Memory B cell (primary cell): Measurements from ENCODE around the gene MRPL55.

ENCODE experiments used
- ATAC-seq: fragments of 150-1000 bp; cut with Tn5 transposase; 2 replicates; pipeline ENCODE4 v1.10.0; 2021; ENCODE audit warnings: low read depth, mild to moderate bottlenecking, moderate library complexity
- DNase-seq, 2 donors: peaks; one replicate each; pipeline ENCODE4 v3.0.0; 2022; ENCODE audit warnings: low spot score in 2 of 2
- H3K27ac Mint-ChIP-seq: one replicate; pipeline ENCODE4 v1.8.0; 2022; ENCODE audit warnings: mild to moderate bottlenecking, moderate library complexity, mixed read lengths
- H3K27me3 Mint-ChIP-seq: one replicate; pipeline ENCODE4 v1.8.0; 2022; ENCODE audit warnings: mixed read lengths
- H3K36me3 Mint-ChIP-seq: one replicate; pipeline ENCODE4 v1.8.0; 2022; ENCODE audit warnings: mild to moderate bottlenecking, mixed read lengths
- H3K4me1 Mint-ChIP-seq: one replicate; pipeline ENCODE4 v1.8.0; 2022; ENCODE audit warnings: mixed read lengths
- H3K4me3 Mint-ChIP-seq: one replicate; pipeline ENCODE4 v1.8.0; 2022; ENCODE audit warnings: mild to moderate bottlenecking, moderate library complexity, mixed read lengths
- H3K9me3 Mint-ChIP-seq: one replicate; pipeline ENCODE4 v1.8.0; 2022; ENCODE audit warnings: mixed read lengths

MRPL55 gene

DNA sequence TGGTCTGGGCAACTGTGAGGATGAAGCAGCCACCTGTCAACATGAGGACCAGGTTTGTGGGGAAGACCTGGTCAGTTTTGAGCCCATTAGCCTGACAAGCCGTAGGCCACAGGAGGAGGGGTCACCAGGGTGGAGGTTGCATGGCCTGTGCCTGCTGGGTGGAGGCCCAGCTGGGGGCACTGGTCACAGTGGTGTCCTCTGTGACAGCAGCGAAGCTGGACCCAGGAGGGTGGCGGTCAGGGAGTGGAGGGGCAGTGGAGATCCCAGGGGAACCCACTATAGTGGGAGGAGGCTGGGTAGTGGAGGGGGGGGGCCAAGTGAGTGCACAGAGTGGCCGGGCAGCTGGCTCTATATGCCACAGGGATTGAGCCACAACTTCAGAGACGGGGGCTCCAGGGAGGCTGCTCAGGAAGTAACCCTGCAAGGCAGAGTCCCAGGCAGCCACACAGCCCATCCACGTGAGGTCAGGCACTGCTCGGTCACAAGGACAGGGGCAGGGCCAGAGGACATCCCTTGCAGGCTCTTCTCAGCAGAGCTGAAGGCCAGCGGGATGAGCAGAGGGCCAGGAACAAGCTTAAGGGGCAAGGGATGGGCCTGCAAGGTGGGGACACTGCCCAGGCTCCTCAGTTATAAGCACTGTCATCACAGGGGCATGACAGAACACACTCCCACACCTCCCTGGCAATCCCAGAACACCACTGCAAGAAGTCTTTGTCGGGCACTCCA is 3.7 kb downstream of the MRPL55 start:
- H3K4me3 Mint-ChIP-seq, result no peak overlapping the region
- peaks cover 37% of the 10 kb centered on the region for H3K4me1 Mint-ChIP-seq
- DNase-seq, result no peak
- H3K27ac Mint-ChIP-seq, result no peak overlapping the region
- no peak for ATAC-seq
- no peaks in the 10 kb centered on the region for H3K9me3 Mint-ChIP-seq
- peaks cover 6% of the 10 kb centered on the region for H3K36me3 Mint-ChIP-seq
- no peaks in the 10 kb centered on the region for H3K27me3 Mint-ChIP-seq

DNA sequence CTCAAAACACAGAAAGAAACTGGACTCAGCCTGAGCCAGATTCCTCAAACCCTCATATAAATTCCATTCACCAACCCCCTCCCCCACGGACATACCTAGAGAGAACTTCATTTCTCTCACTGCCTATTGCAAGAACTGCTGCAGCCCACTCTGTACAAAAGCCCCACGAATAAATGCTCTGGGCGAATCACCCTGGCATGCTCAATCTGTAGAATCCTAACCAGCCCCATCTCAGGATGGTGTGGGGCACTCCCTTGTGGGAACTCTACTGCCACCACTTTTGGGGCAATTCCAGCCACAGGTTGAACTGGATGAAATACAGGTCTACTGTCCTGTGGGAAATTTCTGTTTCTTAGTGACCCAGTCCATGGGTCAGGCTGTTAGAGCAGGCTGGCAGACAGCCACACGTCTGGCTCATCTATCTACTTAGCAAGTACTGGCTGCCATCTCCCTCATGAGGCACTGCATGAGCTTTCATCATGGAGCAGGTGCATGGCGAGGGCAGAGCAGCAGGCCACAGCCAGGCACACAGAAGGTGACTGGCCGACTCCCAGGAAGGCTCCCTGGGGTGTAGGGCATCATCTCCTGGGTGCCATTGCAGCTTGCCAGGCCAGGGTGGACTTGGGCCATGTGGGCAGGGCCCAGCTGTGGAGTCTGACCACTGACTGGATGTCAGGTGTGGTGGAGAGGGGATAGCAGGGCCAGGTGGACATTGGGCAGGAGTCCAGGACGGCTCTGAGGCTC is 4.4 kb downstream of the MRPL55 start:
- Mint-ChIP-seq H3K27me3 (no peaks in the 10 kb centered on the region), H3K36me3 (peaks cover 6% of the 10 kb centered on the region), H3K4me1 (peaks cover 31% of the 10 kb centered on the region), H3K9me3 (no peaks in the 10 kb centered on the region), H3K27ac (no peak overlapping the region), H3K4me3 (peak overlapping the region; percentile 97)
- ATAC-seq, result no peak
- no peak for DNase-seq

DNA sequence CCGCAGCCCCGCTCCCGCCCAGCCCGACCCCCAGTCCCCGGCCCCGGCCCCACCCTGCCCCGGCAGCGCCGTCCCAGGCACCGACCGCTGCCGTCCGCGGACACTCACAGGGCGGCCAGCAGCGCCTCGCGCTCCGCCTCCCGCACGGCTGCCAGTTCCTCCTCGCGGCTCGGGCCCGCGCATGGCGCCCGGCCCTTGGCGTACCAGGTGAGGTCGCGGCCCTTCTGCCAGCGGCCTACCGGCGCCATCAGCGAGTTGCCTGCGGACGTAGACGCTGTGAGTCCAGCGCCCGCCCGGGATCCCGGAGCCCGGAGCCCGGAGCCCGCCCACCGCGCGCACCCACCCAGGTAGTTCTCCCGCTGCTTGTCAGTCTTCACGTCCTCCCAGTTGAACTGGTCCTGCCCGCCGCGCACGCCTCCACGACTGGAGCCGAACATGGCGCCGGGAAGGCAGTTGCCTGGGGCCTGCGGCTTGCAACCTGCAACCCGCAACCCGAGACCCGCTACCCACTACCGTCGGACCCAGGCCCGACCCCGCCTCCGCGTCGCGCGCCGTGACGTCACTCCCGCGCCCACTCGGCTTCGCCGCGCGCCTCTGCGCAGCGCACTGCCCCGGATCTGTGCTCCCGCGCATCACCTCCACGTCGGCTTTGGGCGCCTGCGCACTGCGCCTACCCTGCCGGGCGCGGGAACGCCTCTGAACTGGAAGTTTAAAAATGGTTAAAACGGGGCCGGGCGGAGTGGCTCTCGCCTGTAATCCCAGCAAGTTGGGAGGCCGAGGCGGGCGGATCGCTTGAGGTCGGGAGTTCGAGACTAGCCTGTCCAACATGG is 6.1 kb downstream of the MRPL55 start, which contains the start of gene C1orf35:
C1orf35 (minus strand) TSS at position 535 of the 830 bp plus-strand sequence; CDS start at position 437, 98 bp downstream.
- peak; percentile 85 for ATAC-seq
- H3K4me1 Mint-ChIP-seq, result peaks cover 19% of the 10 kb centered on the region
- DNase-seq, result peak; percentile 88 to 89
- no peaks in the 10 kb centered on the region for H3K27me3 Mint-ChIP-seq
- H3K36me3 Mint-ChIP-seq, result peaks cover 10% of the 10 kb centered on the region
- peak within 1 kb of the TSS; percentile 97 for H3K4me3 Mint-ChIP-seq
- H3K27ac Mint-ChIP-seq, result peak within 1 kb of the TSS; percentile 96
- no peaks in the 10 kb centered on the region for H3K9me3 Mint-ChIP-seq

DNA sequence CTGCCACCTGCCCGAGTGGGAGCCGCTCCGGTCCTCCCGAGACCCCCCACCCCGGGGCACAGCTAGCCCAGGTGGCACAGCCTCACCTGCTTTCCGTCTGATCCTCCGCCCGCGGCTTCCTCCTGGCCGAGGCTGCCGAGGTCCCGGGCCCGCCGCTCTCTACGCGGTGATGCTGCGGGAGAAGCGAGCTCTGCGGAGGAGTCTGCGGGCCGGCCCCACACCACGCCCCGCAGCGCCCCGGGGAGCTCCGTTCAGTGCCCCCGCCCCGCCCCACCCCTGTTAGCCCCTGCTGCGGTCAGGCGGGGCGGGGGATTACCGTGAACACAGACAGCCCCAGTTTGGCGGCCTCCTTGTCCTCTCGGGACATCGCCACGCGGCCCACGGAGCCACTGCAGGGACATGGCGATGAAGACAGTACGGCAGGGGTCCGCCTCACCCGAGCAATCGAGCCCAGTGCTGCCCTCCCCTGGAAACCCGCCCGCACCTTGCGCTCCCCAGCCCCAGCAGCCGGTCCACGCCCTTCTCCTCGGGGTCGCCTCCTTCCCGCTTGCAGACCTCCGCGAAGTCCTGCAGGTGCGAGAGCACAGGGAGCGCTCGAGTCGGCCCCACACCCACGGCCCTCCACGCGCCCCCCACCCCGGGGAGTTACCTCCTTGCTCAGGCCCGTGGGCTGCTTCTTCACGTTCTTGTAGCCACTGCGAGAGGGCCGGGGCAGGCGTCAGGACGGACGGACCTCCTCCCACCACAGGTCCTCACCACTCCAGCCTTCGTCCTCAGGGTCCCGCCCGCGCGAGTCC is 6.9 kb downstream of the MRPL55 start:
- Mint-ChIP-seq H3K4me1 (peaks cover 21% of the 10 kb centered on the region), H3K36me3 (peaks cover 15% of the 10 kb centered on the region), H3K4me3 (peak overlapping the region; percentile 97), H3K27ac (peak overlapping the region; percentile 84), H3K9me3 (no peaks in the 10 kb centered on the region), H3K27me3 (no peaks in the 10 kb centered on the region)
- no peak for DNase-seq
- peak; percentile 37 for ATAC-seq

DNA sequence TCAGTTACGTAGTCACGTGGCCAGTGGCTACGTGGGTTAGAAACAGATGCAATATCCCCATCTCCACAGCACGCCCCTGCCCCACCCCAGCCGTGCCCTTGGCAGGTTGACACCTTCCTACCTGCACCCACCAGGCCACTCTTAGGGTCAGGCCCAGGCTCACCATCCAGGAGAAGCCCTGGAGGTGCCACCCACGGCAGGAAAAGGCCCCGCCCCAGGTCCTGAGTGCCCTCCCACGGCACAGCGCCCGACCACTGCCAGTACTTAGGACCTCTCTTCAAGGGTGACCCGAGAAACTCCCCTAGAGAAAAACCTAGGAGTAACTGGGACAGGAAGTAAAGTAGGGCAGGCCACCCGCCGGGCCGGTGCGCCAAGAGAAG is 7.5 kb downstream of the MRPL55 start:
- Mint-ChIP-seq H3K4me3 (peak overlapping the region; percentile 97), H3K27me3 (no peaks in the 10 kb centered on the region), H3K9me3 (no peaks in the 10 kb centered on the region), H3K36me3 (peaks cover 11% of the 10 kb centered on the region), H3K27ac (peak overlapping the region; percentile 84), H3K4me1 (peaks cover 21% of the 10 kb centered on the region)
- ATAC-seq (no peak), DNase-seq (no peak)

DNA sequence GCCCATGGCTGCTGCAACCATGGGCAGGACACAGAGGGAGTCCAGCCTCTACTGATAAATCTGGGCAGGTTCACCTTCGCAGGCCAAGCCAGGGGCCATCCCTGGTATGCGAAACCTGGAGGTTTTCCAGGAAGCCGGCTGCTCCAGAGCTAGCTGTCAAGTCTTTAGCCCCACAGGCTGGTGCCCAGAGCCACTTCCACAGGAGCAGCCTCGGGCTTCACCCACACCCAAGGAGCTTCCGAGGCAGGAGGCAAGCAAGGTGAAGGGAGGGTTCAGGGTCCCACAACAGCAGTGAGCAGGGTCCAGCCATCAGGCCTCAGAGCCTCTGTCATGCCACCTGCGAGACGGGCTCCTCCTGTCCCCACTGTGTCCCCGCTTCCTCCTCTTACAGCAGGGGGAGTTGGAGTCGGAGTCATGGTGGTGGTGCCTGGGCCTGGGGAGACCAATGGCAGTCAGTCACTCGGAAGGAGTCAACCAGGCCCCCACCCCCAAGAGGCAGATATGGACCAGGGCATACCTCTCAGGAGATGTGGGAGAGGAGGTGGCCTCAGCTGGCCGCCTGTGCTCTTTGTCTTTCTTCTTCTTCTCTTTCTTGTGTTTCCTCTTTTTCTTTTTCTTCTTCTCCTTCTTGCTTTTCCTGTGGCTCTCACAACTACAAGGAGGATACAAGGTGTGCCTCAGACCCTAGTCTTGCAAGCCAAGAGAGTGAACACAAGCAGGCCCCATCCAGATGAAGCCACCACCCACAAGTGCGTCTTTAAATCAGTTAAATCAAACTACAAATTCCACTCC is 8.1 kb downstream of the MRPL55 start:
- H3K4me1 Mint-ChIP-seq, result peaks cover 21% of the 10 kb centered on the region
- DNase-seq, result no peak
- no peaks in the 10 kb centered on the region for H3K27me3 Mint-ChIP-seq
- ATAC-seq, result no peak
- H3K27ac Mint-ChIP-seq, result peak overlapping the region; percentile 84
- H3K36me3 Mint-ChIP-seq, result peaks cover 11% of the 10 kb centered on the region
- peak overlapping the region; percentile 97 for H3K4me3 Mint-ChIP-seq
- H3K9me3 Mint-ChIP-seq, result no peaks in the 10 kb centered on the region

DNA sequence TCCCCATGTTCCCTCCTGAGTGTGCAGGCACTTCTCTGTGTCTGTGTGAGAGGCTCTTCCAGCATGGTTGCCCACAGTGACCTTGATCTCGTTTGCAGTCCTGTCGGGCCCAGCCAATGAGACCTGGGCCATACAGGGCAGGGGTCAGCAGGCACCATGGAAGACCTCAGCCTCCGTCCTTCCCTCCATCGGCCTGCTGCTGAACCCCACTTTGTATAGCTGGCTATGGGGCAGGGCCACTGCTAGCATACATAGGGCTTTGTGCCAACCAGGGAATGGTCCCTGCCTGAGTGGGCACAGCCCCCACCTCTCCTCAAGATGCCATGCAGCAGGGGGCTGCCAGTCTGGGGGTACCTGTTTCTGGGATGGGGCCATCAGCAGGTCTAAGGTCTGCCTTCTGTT is 9.8 kb downstream of the MRPL55 start:
- Mint-ChIP-seq H3K4me1 (peaks cover 25% of the 10 kb centered on the region), H3K4me3 (no peak overlapping the region), H3K27me3 (no peaks in the 10 kb centered on the region), H3K9me3 (peaks cover 2% of the 10 kb centered on the region), H3K27ac (peak overlapping the region; percentile 48), H3K36me3 (peaks cover 21% of the 10 kb centered on the region)
- DNase-seq (no peak), ATAC-seq (no peak)

DNA sequence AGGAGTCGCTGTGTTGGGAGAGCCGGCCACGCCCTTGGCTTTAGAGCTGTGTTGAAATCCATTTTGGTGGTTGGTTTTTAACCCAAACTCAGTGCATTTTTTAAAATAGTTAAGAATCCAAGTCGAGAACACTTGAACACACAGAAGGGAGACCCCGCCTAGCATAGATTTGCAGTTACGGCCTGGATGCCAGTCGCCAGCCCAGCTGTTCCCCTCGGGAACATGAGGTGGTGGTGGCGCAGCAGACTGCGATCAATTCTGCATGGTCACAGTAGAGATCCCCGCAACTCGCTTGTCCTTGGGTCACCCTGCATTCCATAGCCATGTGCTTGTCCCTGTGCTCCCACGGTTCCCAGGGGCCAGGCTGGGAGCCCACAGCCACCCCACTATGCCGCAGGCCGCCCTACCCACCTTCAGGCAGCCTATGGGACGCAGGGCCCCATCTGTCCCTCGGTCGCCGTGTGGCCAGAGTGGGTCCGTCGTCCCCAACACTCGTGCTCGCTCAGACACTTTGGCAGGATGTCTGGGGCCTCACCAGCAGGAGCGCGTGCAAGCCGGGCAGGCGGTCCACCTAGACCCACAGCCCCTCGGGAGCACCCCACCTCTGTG is 10.7 kb downstream of the MRPL55 start:
- Mint-ChIP-seq H3K4me1 (peaks cover 21% of the 10 kb centered on the region), H3K9me3 (peaks cover 2% of the 10 kb centered on the region), H3K36me3 (peaks cover 26% of the 10 kb centered on the region), H3K27me3 (no peaks in the 10 kb centered on the region), H3K4me3 (no peak overlapping the region), H3K27ac (no peak overlapping the region)
- no peak for ATAC-seq
- DNase-seq, result no peak

DNA sequence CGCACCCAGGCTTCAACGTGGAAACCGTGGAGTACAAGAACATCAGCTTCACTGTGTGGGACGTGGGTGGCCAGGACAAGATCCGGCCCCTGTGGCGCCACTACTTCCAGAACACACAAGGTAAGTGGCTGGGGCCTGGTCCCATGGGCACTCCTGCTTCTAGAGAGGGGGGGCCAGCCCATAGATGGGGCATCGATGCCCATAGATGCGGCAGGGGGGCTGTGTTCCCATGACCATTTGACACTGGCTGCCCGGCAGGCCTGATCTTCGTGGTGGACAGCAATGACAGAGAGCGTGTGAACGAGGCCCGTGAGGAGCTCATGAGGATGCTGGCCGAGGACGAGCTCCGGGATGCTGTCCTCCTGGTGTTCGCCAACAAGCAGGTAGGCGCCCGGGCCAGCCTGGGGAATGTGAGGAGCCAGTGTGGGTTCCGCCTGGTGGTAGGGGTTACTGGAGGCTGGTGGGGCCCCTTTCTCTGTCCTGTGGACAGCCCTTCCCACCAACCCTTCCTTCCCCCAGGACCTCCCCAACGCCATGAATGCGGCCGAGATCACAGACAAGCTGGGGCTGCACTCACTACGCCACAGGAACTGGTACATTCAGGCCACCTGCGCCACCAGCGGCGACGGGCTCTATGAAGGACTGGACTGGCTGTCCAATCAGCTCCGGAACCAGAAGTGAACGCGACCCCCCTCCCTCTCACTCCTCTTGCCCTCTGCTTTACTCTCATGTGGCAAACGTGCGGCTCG is 11.6 kb downstream of the MRPL55 start:
- Mint-ChIP-seq H3K36me3 (peaks cover 26% of the 10 kb centered on the region), H3K27ac (no peak overlapping the region), H3K4me1 (peaks cover 20% of the 10 kb centered on the region), H3K27me3 (no peaks in the 10 kb centered on the region), H3K4me3 (no peak overlapping the region), H3K9me3 (peaks cover 2% of the 10 kb centered on the region)
- no peak for DNase-seq
- no peak for ATAC-seq

DNA sequence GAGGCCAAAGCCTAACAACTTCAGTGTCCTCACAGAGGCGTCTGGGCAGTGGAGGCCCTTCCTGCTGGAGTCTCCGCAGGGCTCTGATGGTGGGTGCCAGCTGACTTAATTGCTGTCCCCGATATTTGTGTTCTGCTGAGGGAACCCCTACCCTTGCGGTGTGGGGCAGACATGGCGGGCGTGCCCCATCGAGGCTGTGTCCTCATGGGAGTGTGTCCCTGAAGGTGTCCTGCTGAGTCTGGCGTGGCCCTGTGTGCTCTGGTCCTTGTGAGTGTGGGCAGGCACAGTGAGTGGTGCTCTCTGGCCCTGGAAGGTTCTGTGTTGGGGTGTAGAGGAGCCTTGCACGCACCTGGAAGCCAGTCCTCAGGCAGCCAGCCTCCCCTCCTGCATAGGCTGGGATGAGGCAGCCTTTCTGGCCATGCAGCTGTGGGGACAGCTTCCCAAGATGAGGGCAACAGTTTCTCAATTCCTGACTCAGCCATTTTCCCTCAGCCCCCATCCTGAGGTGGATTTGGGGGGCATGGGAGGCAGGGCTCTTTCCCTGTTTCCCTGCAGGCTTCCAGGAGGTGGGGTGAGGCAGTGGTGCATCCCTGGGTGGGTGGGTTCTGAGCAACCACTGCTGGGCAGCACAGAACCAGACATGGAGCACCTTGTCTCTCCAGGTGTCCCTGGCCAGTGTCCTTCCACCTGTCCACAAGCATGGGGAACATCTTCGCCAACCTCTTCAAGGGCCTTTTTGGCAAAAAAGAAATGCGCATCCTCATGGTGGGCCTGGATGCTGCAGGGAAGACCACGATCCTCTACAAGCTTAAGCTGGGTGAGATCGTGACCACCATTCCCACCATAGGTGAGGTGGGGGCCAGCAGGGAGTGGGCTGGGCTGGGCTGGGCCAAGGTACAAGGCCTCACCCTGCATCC is 12.4 kb downstream of the MRPL55 start:
- no peak for DNase-seq
- Mint-ChIP-seq H3K9me3 (peaks cover 2% of the 10 kb centered on the region), H3K4me1 (peaks cover 23% of the 10 kb centered on the region), H3K27ac (no peak overlapping the region), H3K27me3 (no peaks in the 10 kb centered on the region), H3K4me3 (no peak overlapping the region), H3K36me3 (peaks cover 26% of the 10 kb centered on the region)
- no peak for ATAC-seq

DNA sequence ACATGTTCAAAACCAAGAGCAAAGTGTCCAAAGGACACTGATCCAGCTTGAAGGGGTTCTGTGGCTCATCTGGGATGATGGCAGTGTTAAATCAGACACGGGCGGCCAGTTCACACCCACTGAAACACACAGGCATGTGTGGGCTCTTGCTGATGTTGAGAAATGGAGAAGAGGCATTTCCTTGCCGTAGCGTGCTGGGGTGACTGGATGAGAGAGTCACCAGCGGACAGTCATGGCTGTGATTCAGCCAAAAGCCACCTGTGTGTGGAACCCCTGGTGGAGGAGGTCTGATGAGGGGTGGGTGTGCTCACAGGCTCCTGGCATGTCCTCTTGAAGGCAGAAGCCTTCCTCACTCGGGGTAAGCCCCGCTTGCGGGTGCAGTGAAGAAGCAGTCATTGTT is 13.2 kb downstream of the MRPL55 start:
- no peak overlapping the region for H3K27ac Mint-ChIP-seq
- H3K4me1 Mint-ChIP-seq, result peaks cover 24% of the 10 kb centered on the region
- peaks cover 2% of the 10 kb centered on the region for H3K9me3 Mint-ChIP-seq
- H3K4me3 Mint-ChIP-seq, result no peak overlapping the region
- DNase-seq (no peak), ATAC-seq (no peak)
- H3K27me3 Mint-ChIP-seq, result no peaks in the 10 kb centered on the region
- H3K36me3 Mint-ChIP-seq, result peaks cover 26% of the 10 kb centered on the region
